ENCODE results near the gene ANTXR2.

Gene ANTXR2

DNA sequence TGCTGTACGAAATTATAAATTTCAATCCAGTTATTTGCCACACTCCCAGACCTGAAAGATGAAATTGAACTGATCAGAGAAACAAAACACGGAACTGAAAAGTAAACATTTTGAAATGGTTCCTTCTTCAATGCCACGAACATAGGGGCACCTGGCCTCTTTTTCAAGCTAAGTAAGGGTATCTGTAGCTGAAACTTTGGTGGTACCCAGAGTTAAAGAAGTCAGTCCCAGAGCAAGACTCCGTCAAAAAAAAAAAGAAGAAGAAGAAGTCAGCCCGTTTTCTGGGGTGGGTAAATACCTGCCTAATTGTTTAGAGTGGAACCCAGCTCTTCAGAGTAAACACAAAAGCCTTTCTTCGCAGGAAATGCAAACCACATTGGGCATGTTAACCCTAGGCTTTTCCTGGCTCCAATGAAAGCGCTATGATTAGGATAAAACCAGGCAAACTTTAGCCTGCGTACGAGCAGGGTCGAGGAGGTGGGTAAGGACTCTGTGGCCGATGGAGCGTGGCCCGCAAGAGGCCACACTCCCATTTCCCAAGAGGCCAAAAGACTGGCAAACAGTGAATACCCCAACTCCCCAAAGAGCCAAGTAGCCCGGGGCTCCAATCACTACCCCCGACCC, 1.3 kb downstream of the ANTXR2 start:
- DNase-seq (ENCODE audit: low read depth), result no peak
- TF ChIP-seq, protein P1, sequence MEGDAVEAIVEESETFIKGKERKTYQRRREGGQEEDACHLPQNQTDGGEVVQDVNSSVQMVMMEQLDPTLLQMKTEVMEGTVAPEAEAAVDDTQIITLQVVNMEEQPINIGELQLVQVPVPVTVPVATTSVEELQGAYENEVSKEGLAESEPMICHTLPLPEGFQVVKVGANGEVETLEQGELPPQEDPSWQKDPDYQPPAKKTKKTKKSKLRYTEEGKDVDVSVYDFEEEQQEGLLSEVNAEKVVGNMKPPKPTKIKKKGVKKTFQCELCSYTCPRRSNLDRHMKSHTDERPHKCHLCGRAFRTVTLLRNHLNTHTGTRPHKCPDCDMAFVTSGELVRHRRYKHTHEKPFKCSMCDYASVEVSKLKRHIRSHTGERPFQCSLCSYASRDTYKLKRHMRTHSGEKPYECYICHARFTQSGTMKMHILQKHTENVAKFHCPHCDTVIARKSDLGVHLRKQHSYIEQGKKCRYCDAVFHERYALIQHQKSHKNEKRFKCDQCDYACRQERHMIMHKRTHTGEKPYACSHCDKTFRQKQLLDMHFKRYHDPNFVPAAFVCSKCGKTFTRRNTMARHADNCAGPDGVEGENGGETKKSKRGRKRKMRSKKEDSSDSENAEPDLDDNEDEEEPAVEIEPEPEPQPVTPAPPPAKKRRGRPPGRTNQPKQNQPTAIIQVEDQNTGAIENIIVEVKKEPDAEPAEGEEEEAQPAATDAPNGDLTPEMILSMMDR (IDR thresholded peaks at IDR 0.05; ENCODE audit: control insufficient read depth, extremely low read depth, insufficient read depth), result no peak
- peak overlapping the region; percentile 70 for H3K4me3 ChIP-seq (ENCODE audit: low read depth, low read length)

DNA sequence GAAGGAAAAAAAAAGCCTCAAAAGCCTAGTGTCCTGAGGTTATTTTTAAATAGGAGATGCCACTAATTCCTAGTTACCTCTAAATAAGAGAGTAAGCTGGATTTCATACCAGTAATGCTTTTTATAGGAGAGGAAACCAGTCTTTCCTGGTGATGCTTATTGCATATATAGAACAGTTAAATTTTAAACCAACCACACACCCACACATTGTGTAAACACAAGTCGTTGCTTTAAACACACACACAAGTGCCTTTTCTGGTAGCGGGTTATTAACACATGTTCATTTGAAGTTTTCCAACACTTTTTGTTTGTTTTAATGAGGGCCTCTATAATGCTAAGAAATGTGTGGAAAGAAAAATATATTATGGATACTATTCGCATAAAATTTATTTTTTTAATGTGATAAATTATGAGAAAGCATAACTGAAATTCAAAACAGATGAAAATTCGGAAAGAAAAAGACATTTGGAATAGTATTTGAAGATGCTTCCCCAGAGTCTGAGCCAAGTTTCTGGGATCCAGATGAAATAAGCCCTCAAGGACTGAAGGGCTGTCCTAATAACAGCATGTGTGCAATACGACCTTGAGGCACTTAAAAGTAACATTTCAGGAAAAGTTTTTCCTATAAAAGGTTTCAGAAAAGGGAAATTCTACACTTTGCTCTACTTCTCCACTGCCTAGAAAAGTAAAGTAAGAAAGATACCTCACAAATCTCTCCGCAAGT, 2.0 kb downstream of the ANTXR2 start:
- H3K4me3 ChIP-seq (ENCODE audit: low read depth, low read length), result no peak overlapping the region
- no peak for DNase-seq (ENCODE audit: low read depth)

DNA sequence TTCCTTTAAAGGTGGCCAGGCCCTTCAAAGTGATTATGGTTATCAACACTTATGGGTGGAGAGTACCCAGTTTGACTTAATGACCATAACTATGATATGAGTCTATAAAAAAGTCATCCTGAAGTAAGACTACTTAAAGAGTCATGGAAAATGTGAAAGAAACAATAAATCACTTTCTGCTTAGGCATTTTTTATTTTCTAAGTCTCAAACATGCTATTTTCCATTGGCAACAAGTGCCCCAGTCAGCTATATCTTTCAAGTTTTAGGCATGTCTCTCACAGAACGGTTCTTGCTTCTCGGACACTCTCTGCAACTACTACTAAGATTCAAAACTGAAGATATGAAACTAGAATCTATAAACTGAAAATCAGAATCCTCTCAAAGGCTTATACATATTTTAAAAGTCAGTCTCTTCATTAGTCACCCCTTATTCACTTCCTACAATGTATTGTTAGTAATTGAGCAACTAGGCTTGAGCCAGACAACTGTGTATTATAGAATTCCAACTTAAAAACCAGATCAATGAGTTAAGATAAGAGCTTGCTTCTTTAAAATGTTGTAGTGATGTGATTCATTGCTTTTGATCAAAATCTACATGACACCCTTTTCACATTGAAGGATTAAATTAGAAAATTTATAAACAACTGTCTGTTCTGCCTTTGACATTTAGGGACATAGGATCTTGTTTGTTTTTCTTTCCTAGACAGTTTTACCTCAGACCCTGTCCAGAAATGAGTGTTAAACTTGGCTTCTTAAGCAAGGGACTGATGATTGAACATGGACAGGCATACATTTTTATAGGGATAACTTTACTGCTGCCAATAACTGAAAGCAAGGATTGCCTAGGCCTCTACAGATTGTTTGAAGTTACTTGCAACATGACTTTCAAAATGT, 2.9 kb downstream of the ANTXR2 start:
- TF ChIP-seq, protein P1 (IDR thresholded peaks at IDR 0.05; ENCODE audit: control insufficient read depth, extremely low read depth, insufficient read depth), result no peak
- no peak overlapping the region for H3K4me3 ChIP-seq (ENCODE audit: low read depth, low read length)
- DNase-seq (ENCODE audit: low read depth), result no peak

More for the DNA sequence above, 2.0 kb downstream of the ANTXR2 start:
- TF ChIP-seq, protein P1 (IDR thresholded peaks at IDR 0.05; ENCODE audit: control insufficient read depth, extremely low read depth, insufficient read depth), result no peak

DNA sequence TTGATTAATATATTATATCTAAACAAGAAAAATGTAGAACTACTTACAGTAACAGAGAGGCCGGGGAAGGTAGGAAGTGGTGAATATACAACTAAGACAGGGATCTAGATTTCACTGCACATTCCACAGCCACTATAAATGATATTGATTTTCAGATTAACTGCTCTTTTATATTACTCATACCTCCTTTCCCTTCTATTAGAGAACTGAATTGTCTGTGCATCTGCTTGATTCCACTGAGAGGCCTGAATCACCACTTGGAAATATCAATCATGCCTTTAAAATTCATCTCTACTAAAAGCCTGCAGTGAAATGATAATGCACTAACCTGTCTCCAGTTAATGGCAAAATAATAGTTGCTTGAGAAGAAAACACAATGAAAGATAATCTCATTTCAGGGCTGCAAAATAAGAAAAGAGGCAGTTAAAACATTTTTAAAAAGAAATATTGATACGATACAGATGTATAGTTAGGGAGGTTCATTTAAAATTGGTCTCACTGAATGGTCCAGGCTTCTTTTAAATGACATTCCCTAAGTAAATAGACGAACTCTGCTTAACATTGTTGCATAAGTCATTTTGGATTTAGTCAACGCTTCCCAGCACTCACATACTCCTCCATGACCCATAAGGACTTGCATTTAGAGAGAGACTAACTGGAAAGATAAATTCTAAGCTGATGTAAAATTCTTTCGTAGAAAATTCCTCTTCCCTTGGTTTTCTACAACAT, 3.8 kb downstream of the ANTXR2 start:
- H3K4me3 ChIP-seq (ENCODE audit: low read depth, low read length), result no peak overlapping the region
- DNase-seq (ENCODE audit: low read depth), result no peak

DNA sequence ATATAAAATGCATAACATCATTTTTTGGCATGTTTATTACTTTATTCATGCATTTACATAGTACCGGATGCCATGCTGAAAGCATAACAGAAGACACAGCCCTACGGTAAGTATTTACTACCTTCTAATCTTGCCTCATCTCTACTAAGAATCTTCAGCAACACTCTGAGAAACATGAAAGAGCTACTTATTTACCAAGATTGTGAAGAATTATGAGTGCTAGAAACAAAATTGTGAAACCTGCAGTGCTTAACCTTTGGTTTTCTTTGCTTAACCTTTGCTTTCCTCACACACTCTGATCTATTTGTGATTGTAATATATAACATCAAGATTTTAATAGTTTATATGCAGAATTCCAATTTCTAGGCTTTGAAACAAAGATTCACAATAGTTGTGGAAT, 7.4 kb downstream of the ANTXR2 start:
- TF ChIP-seq, protein P1 (IDR thresholded peaks at IDR 0.05; ENCODE audit: control insufficient read depth, extremely low read depth, insufficient read depth), result no peak
- H3K4me3 ChIP-seq (ENCODE audit: low read depth, low read length), result no peak overlapping the region
- no peak for DNase-seq (ENCODE audit: low read depth)

More for the DNA sequence above, 3.8 kb downstream of the ANTXR2 start:
- TF ChIP-seq, protein P1 (IDR thresholded peaks at IDR 0.05; ENCODE audit: control insufficient read depth, extremely low read depth, insufficient read depth), result no peak

DNA sequence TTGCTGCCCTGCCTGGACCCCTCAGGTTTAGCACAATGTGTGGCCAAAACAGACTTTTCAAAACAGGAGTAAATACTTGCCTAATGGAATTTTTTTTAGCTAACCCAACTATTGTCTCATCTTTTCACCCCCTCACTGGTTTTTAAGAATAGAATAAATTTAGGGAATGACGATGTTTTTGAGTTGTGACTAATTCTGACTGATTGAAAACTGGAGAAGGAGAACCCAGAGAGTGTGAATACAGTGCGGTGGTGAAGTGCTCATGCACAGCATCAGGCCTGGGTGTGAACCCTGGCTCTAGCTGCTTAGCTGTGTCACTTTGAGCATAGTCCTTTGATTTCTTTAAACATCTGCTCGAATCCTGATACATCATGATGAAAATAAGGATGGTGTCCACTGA, 10.5 kb downstream of the ANTXR2 start:
- TF ChIP-seq, protein P1 (IDR thresholded peaks at IDR 0.05; ENCODE audit: control insufficient read depth, extremely low read depth, insufficient read depth), result no peak
- H3K4me3 ChIP-seq (ENCODE audit: low read depth, low read length), result no peak overlapping the region
- no peak for DNase-seq (ENCODE audit: low read depth)
